IPS-18a (cell line): ENCODE data around the gene KHNYN.

Experiments used
- H3K27ac ChIP-seq: one replicate; pipeline ENCODE4 v1.5.1; 2013; ENCODE audit warnings: low read length
- H3K27me3 ChIP-seq: one replicate; pipeline ENCODE4 v1.6.1; 2013; ENCODE audit warnings: mild to moderate bottlenecking, low read length; ENCODE audit not compliant: control insufficient read depth, insufficient read depth
- H3K36me3 ChIP-seq: one replicate; pipeline ENCODE4 v1.6.1; 2013; ENCODE audit warnings: low read depth, low read length; ENCODE audit not compliant: control insufficient read depth
- H3K4me1 ChIP-seq: one replicate; pipeline ENCODE4 v1.6.1; 2013; ENCODE audit warnings: low read depth, low read length; ENCODE audit not compliant: control insufficient read depth
- H3K4me3 ChIP-seq: one replicate; pipeline ENCODE4 v1.5.1; 2013; ENCODE audit warnings: low read length
- H3K9ac ChIP-seq: one replicate; pipeline ENCODE4 v1.6.1; 2013; ENCODE audit warnings: mild to moderate bottlenecking, low read length, moderate library complexity
- H3K9me3 ChIP-seq: one replicate; pipeline ENCODE4 v1.6.1; 2013; ENCODE audit warnings: low read depth, low read length; ENCODE audit not compliant: control insufficient read depth

KHNYN gene

DNA sequence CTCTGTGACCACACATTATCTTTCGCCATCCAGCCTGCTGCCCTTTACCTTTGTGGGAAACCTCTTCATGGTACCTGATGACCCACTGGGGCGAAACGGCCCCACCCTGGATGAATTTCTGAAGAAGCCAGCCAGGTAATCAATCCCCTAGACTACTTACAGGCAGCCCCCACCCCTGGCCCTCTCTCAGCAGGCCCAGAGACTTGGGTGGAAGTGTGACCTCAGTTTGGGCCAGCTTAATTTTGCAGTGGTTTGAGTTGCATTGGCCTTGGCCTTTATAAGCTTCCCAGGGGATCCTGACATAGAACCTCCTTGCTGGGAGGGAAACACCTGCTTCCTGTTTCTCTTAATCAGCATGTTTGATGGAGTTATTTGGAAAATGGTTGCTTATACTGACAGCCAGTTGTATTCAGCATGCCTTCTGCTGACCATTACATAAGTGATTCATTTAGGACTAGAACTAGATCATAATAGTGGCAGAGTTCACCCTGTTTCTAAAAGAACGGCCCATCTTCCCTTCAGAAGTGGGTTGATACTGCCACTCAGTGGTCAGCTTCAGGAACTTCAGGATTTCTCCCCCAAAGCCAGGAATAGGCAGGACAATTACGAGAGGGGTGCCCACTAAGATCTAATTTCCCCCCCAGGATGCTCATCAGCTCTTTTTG is 6.7 kb downstream of the KHNYN start:
- no peak overlapping the region for H3K27ac ChIP-seq
- H3K27me3 ChIP-seq: no peaks in the 10 kb centered on the region
- H3K9ac ChIP-seq: no peak overlapping the region
- no peaks in the 10 kb centered on the region for H3K4me1 ChIP-seq
- H3K36me3 ChIP-seq: peaks cover 41% of the 10 kb centered on the region
- H3K4me3 ChIP-seq: no peak overlapping the region
- H3K9me3 ChIP-seq: no peaks in the 10 kb centered on the region

DNA sequence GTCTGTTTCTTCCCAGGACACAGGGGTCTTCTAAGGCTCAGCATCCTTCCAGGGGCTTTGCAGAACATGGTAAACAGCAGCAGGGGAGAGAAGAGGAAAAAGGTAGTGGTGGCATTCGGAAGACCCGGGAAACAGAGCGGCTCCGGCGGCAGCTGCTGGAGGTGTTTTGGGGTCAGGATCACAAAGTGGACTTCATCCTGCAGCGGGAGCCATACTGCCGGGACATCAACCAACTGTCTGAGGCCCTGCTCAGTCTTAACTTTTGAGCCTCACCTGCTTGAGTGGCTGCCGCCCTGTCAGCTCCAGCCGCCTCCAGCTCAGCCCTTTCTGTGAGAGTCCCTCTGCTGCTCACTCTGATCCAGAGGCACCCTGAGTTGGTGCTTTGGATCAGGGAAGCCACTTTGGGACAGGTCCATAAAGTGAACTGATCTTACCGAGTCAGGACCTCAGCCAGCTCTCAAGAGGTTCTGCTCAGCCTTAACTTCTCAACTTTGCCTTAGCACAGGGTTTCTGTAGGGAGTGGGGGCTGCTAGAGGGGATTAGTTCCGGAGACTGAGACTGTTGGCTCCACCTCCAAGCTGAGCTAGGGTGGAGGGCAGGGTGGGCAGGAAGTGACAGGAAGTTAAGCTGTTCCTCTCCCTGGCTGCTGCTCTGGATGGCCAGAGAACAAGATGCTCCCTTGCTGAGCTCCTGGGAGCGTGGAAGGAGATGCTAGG is 7.4 kb downstream of the KHNYN start:
- Histone ChIP-seq H3K27me3 (no peaks in the 10 kb centered on the region), H3K9me3 (no peaks in the 10 kb centered on the region), H3K4me3 (no peak overlapping the region), H3K4me1 (no peaks in the 10 kb centered on the region), H3K9ac (no peak overlapping the region), H3K27ac (no peak overlapping the region), H3K36me3 (peaks cover 41% of the 10 kb centered on the region)

DNA sequence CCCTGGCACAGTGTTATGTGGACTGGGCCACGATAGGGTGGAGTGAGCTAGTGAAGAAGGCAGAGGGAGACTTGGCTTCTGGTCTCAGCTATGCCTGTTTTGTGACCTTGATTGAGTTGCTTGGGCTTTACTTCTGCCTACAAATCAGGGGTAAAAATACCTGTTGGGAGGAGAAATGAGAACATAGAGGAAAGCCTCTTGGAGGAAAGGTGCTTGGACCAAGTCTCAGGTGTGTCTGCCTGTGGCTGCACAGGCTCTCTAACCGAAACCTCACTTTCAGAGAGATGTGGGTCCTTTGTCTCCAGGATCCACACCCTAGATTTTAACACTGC is 7.9 kb downstream of the KHNYN start:
- Histone ChIP-seq H3K9me3 (no peaks in the 10 kb centered on the region), H3K27ac (no peak overlapping the region), H3K4me3 (no peak overlapping the region), H3K27me3 (no peaks in the 10 kb centered on the region), H3K36me3 (peaks cover 41% of the 10 kb centered on the region), H3K4me1 (no peaks in the 10 kb centered on the region), H3K9ac (no peak overlapping the region)

GRCh38 chr14:24438223-24439097 is 8.7 kb downstream of the KHNYN start:
- Histone ChIP-seq H3K9me3 (no peaks in the 10 kb centered on the region), H3K27ac (no peak overlapping the region), H3K4me3 (no peak overlapping the region), H3K9ac (no peak overlapping the region), H3K4me1 (no peaks in the 10 kb centered on the region), H3K27me3 (no peaks in the 10 kb centered on the region), H3K36me3 (peaks cover 36% of the 10 kb centered on the region)

GRCh38 chr14:24439257-24439656 is 9.5 kb downstream of the KHNYN start:
- no peaks in the 10 kb centered on the region for H3K4me1 ChIP-seq
- no peaks in the 10 kb centered on the region for H3K9me3 ChIP-seq
- no peak overlapping the region for H3K4me3 ChIP-seq
- no peak overlapping the region for H3K9ac ChIP-seq
- no peaks in the 10 kb centered on the region for H3K27me3 ChIP-seq
- H3K36me3 ChIP-seq: peaks cover 31% of the 10 kb centered on the region
- H3K27ac ChIP-seq: no peak overlapping the region

DNA sequence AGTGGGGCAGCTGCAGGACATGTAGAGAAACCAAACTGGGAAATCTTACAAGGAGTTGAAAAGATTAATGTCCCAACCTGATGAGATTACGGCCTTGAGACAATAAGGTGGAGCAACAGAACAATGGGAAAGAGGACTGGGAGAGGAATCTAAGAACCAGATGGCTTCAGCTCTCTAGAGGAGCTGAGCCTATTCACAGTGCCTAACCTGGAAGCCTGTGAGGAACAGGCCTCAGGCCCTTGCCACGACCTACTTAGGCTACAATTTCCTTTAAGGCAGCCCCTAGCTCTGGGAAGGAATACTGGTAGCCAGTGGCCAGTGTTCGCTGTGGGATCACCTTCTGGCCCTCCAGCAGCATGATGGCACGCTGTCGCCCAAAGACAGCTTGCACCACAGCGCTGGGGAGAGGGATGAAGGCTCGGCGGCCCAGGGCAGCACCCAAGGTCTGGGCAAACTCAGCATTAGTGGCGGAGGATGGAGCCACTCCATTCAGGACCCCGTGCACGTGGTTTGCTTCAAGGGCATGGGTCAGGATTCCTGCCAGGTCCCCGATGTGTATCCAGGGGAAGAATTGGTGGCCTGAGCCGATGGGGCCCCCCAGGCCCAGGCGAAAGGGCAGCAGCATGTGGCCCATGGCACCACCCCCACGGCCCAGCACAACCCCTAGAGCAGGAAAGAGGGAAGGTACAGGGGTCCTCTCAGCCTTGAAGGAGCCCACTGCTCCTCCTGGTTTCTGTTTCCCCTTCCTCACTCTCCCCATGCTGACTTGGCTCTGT is 10.3 kb downstream of the KHNYN start:
- no peaks in the 10 kb centered on the region for H3K4me1 ChIP-seq
- no peak overlapping the region for H3K9ac ChIP-seq
- H3K4me3 ChIP-seq: no peak overlapping the region
- H3K27ac ChIP-seq: no peak overlapping the region
- no peaks in the 10 kb centered on the region for H3K9me3 ChIP-seq
- H3K36me3 ChIP-seq: peaks cover 31% of the 10 kb centered on the region
- no peaks in the 10 kb centered on the region for H3K27me3 ChIP-seq

- H3K27me3 ChIP-seq: no peaks in the 10 kb centered on the region
- H3K36me3 ChIP-seq: peaks cover 31% of the 10 kb centered on the region
- H3K9ac ChIP-seq: no peak overlapping the region
Observed at GRCh38 chr14:24440606-24441399, 11.0 kb downstream of the KHNYN start.

DNA sequence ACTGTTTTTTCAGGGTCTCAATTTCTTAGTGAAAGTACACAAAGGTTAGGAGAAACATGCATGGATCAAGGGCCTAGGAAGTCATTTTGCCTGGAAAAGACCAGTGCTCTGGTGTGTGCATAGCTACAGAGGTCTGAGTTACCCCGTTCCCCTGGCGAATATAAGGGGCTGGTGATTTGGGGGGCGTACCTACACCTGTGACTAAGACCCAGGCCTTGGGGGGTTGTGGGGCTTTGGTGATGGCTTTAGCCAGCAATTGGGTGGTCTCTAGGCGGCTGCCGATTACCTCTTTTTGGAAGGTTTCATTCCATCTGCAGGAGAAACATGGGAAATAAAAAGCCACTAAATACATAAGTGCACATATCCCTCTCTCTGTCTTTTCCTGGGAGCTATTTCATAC is 11.7 kb downstream of the KHNYN start:
- H3K9ac ChIP-seq: peak overlapping the region; percentile 89
- peak overlapping the region; percentile 80 for H3K4me3 ChIP-seq
- H3K9me3 ChIP-seq: no peaks in the 10 kb centered on the region
- H3K4me1 ChIP-seq: no peaks in the 10 kb centered on the region
- H3K27ac ChIP-seq: no peak overlapping the region
- peaks cover 31% of the 10 kb centered on the region for H3K36me3 ChIP-seq
- H3K27me3 ChIP-seq: no peaks in the 10 kb centered on the region

More at GRCh38 chr14:24440606-24441399, 11.0 kb downstream of the KHNYN start:
- no peaks in the 10 kb centered on the region for H3K4me1 ChIP-seq
- no peak overlapping the region for H3K4me3 ChIP-seq
- H3K9me3 ChIP-seq: no peaks in the 10 kb centered on the region
- no peak overlapping the region for H3K27ac ChIP-seq

DNA sequence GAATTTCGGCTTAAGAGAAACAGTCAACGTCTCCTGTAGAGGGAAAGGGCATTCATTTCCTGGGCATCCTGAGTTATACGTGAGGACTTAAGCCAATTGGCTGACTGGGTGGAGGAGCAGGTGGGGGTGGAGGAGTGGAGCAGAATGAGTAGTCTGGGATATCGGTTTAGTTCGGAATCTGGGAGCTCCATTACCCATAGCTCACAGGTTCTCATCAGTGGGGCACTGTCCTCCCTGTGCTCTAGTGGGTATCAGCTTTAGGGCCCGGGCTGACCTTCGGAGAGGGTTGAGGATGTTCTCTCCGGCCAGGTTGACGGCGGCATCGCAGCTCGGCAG is 12.1 kb downstream of the KHNYN start:
- peak overlapping the region; percentile 89 for H3K9ac ChIP-seq
- H3K4me3 ChIP-seq: peak overlapping the region; percentile 80
- no peak overlapping the region for H3K27ac ChIP-seq
- no peaks in the 10 kb centered on the region for H3K27me3 ChIP-seq
- H3K9me3 ChIP-seq: no peaks in the 10 kb centered on the region
- H3K4me1 ChIP-seq: no peaks in the 10 kb centered on the region
- H3K36me3 ChIP-seq: peaks cover 31% of the 10 kb centered on the region

GRCh38 chr14:24442240-24443052 is 12.7 kb downstream of the KHNYN start, which contains the start of gene SDR39U1:
SDR39U1 (minus strand) TSS chr14:24442776; CDS start chr14:24442769, 7 bp downstream.
- Histone ChIP-seq H3K27ac (peak within 1 kb of the TSS; percentile 68), H3K4me1 (no peaks in the 10 kb centered on the region), H3K4me3 (peak within 1 kb of the TSS; percentile 80)

More at GRCh38 chr14:24442240-24443052, 12.7 kb downstream of the KHNYN start, which contains the start of gene SDR39U1:
- no peaks in the 10 kb centered on the region for H3K9me3 ChIP-seq
- no peaks in the 10 kb centered on the region for H3K27me3 ChIP-seq
- H3K36me3 ChIP-seq: peaks cover 31% of the 10 kb centered on the region
- peak within 1 kb of the TSS; percentile 89 for H3K9ac ChIP-seq
